BE2C (cell line): ENCODE measurements around the gene WWOX.

Source experiments
- DNase-seq: peaks from one replicate; pipeline ENCODE4 v3.0.0-alpha.2; 2020
- H3K27me3 ChIP-seq: fragments of 250-450 bp; sonication (Bioruptor Pico); 2 replicates; pipeline ENCODE4 v1.5.1; 2020; ENCODE audit warnings: mild to moderate bottlenecking
- H3K36me3 ChIP-seq: fragments of 250-450 bp; sonication (Bioruptor Pico); 2 replicates; pipeline ENCODE4 v1.5.1; 2020; ENCODE audit warnings: mild to moderate bottlenecking
- H3K4me1 ChIP-seq: fragments of 250-450 bp; sonication (Bioruptor Pico); 2 replicates; pipeline ENCODE4 v1.5.1; 2020
- H3K4me3 ChIP-seq: 2 replicates; pipeline ENCODE4 v1.5.1; 2011; ENCODE audit warnings: low read depth, low read length
- H3K9me3 ChIP-seq: fragments of 250-450 bp; sonication (Bioruptor Pico); 2 replicates; pipeline ENCODE4 v1.5.1; 2020
- CTCF ChIP-seq: IDR thresholded peaks from 2 replicates; pipeline ENCODE4 v1.5.1; 2012; ENCODE audit warnings: mild to moderate bottlenecking, low read depth, low read length

The WWOX gene

DNA sequence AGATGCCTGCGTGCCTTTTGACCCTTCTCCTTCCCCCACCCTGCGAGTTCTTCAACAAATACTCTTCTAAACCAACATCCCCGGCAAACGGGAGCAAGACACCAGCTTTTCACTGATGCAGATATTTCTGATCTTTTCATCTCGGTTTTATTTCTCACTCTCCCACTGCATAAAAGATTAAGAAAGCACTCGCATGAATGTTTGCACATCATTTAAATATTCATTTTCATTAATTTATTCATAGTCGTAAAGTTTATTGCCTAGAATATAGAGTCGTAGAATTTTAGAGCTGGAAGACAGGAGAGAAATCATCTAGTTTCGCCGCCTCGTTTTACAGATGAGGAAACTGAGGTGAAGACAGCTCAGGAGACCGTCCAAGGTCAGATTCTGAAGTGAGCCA is 1013.0 kb downstream of the WWOX start:
- no peaks in the 10 kb centered on the region for H3K4me1 ChIP-seq
- H3K27me3 ChIP-seq: no peaks in the 10 kb centered on the region
- no peaks in the 10 kb centered on the region for H3K36me3 ChIP-seq
- no peak for DNase-seq
- no peaks in the 10 kb centered on the region; the same call in 1 of the 2 replicates for H3K9me3 ChIP-seq
- H3K4me3 ChIP-seq: no peak overlapping the region
- no peak for TF ChIP-seq CTCF

- no peaks in the 10 kb centered on the region for H3K27me3 ChIP-seq
- H3K4me1 ChIP-seq: no peaks in the 10 kb centered on the region
- no peaks in the 10 kb centered on the region for H3K36me3 ChIP-seq
- no peak for DNase-seq
- no peaks in the 10 kb centered on the region; the same call in none of the 2 replicates for H3K9me3 ChIP-seq
- no peak for TF ChIP-seq CTCF
- H3K4me3 ChIP-seq: no peak overlapping the region
Measured at GRCh38 chr16:79113826-79114225, 1014.4 kb downstream of the WWOX start.

- Histone ChIP-seq H3K4me3 (no peak overlapping the region), H3K27me3 (no peaks in the 10 kb centered on the region; the same call in 1 of the 2 replicates), H3K4me1 (no peaks in the 10 kb centered on the region), H3K9me3 (no peaks in the 10 kb centered on the region; the same call in 1 of the 2 replicates), H3K36me3 (no peaks in the 10 kb centered on the region)
- no peak for TF ChIP-seq CTCF
- no peak for DNase-seq
Measured at GRCh38 chr16:79114759-79115158, 1015.3 kb downstream of the WWOX start.

GRCh38 chr16:79121906-79122305 is 1022.5 kb downstream of the WWOX start:
- Histone ChIP-seq H3K9me3 (no peaks in the 10 kb centered on the region; the same call in 1 of the 2 replicates), H3K4me3 (no peak overlapping the region), H3K27me3 (no peaks in the 10 kb centered on the region; the same call in 1 of the 2 replicates), H3K4me1 (no peaks in the 10 kb centered on the region), H3K36me3 (no peaks in the 10 kb centered on the region)
- TF ChIP-seq CTCF: no peak
- DNase-seq: no peak

DNA sequence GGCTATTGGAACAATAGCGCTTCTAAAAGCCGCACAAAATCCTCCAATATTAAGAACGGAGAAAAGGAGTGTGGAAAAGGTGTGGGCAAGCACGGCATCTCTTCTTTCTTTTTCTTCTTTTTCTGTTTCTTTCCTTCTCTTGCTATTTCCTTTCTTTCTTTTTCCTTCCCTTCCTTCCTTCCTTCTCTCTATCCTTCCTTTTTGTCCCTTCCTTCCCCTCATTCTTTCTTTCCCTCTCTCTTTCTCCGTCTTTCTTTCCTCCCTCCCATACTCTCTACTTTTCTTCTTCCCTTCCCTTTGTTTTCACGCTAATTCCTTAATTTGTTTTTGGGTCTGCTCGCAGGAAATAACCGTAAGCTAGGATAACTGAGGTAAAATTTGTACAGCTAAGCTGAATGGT is 1022.9 kb downstream of the WWOX start:
- no peaks in the 10 kb centered on the region for H3K36me3 ChIP-seq
- H3K4me3 ChIP-seq: no peak overlapping the region
- no peaks in the 10 kb centered on the region for H3K4me1 ChIP-seq
- H3K27me3 ChIP-seq: no peaks in the 10 kb centered on the region; the same call in 1 of the 2 replicates
- DNase-seq: no peak
- no peak for TF ChIP-seq CTCF
- H3K9me3 ChIP-seq: no peaks in the 10 kb centered on the region; the same call in 1 of the 2 replicates

- Histone ChIP-seq H3K4me3 (no peak overlapping the region), H3K9me3 (no peaks in the 10 kb centered on the region; the same call in 1 of the 2 replicates), H3K4me1 (no peaks in the 10 kb centered on the region), H3K27me3 (no peaks in the 10 kb centered on the region; the same call in 1 of the 2 replicates), H3K36me3 (no peaks in the 10 kb centered on the region)
- no peak for DNase-seq
- TF ChIP-seq CTCF: no peak
Measured at GRCh38 chr16:79124016-79124756, 1024.7 kb downstream of the WWOX start.
